ENCODE results near the gene NOM1. TPM values are rescaled to one million over a fixed set of nuclear protein-coding genes. Genes with fewer than 3 reads are reported as not detected.

The NOM1 gene
- total RNA-seq, 1 donor from 2014 or later: 47.2 TPM

- Mint-ChIP-seq H3K27ac (no peak overlapping the region), H3K27me3 (ENCODE audit: low read depth) (peaks cover 77% of the 10 kb centered on the region), H3K4me1 (ENCODE audit: low read depth) (peaks cover 16% of the 10 kb centered on the region), H3K9me3 (no peaks in the 10 kb centered on the region), H3K36me3 (ENCODE audit: low read depth) (no peaks in the 10 kb centered on the region), H3K4me3 (ENCODE audit: low read depth) (no peak overlapping the region)
- intact Hi-C loops (cut with micrococcal nuclease): loop anchor here (5.0 kb wide), 1 partner anchor 1481 kb away; no protein-coding TSS in a partner anchor
- DNase-seq (ENCODE audit: low spot score): no peak
These were observed 63.6 kb downstream of the NOM1 start for GRCh38 chr7:157013101-157013500.

DNA sequence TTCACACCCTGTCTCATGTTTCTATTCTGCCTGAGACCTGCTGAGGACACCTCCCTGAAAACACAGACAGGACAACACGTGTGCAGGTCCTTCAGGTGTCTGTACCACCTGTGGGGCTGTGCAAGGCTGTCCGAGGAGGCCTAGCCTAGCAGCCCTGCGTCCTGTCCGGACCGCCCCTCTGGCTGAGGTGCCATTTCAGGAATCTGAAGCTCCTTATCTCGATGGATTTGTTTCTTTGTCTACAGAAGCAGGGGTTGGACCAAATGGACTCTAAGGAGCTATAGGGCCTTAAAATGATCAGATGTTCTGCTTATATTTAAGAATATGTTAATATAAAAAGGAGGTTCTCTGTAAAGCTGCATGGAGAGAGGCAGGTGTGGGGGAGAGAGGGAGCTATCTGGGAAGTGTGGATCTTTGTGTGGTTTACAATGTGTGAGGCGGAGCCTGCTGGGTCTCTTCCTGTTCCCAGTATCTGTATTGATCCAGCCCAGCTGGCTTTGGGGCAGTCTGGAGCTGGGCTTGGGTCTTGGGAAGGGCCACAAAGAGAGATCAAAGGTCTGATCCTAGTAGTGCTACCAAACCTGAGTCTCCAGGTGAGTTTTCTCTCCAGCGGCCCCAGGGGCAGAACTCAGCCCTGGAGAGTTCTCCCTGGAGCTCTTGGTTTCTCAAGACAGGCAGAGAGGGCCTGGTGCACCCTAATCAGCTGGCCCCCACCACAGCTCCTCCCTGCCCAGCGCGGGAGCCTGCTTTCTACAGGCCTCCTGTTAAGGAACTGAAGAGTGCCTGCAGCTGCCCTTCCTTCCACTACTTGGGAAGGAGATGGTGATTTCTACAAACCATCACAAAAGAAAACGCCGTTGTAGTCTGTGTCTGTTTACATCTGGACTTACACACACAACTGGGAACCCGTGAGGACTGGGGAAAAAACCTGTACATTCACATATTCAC is 64.4 kb downstream of the NOM1 start:
- H3K27ac Mint-ChIP-seq: no peak overlapping the region
- H3K4me1 Mint-ChIP-seq (ENCODE audit: low read depth): peaks cover 16% of the 10 kb centered on the region
- peaks cover 76% of the 10 kb centered on the region for H3K27me3 Mint-ChIP-seq (ENCODE audit: low read depth)
- intact Hi-C loops (cut with micrococcal nuclease): loop anchor here (5.0 kb wide), 1 partner anchor 1482 kb away; no protein-coding TSS in a partner anchor
- H3K36me3 Mint-ChIP-seq (ENCODE audit: low read depth): no peaks in the 10 kb centered on the region
- DNase-seq (ENCODE audit: low spot score): no peak
- no peaks in the 10 kb centered on the region for H3K9me3 Mint-ChIP-seq
- no peak overlapping the region for H3K4me3 Mint-ChIP-seq (ENCODE audit: low read depth)

- intact Hi-C loops (cut with micrococcal nuclease): loop anchor here (5.0 kb wide), 2 partner anchors 1483 to 1558 kb away; partner anchors contain the start of gene EN2
- H3K4me1 Mint-ChIP-seq (ENCODE audit: low read depth): peaks cover 18% of the 10 kb centered on the region
These were observed 65.4 kb downstream of the NOM1 start for GRCh38 chr7:157014635-157015555.

GRCh38 chr7:157016024-157016351 is 66.5 kb downstream of the NOM1 start:
- peaks cover 18% of the 10 kb centered on the region for H3K4me1 Mint-ChIP-seq (ENCODE audit: low read depth)
- intact Hi-C loops (cut with micrococcal nuclease): loop anchor here (5.0 kb wide), 1 partner anchor 1559 kb away; the partner anchor contains the start of gene EN2
- H3K4me3 Mint-ChIP-seq (ENCODE audit: low read depth): no peak overlapping the region
- peaks cover 84% of the 10 kb centered on the region for H3K27me3 Mint-ChIP-seq (ENCODE audit: low read depth)
- no peaks in the 10 kb centered on the region for H3K36me3 Mint-ChIP-seq (ENCODE audit: low read depth)
- no peaks in the 10 kb centered on the region for H3K9me3 Mint-ChIP-seq
- no peak for DNase-seq (ENCODE audit: low spot score)
- no peak overlapping the region for H3K27ac Mint-ChIP-seq

More at GRCh38 chr7:157014635-157015555, 65.4 kb downstream of the NOM1 start:
- Mint-ChIP-seq H3K27ac (no peak overlapping the region), H3K4me3 (ENCODE audit: low read depth) (no peak overlapping the region), H3K9me3 (no peaks in the 10 kb centered on the region), H3K36me3 (ENCODE audit: low read depth) (no peaks in the 10 kb centered on the region), H3K27me3 (ENCODE audit: low read depth) (peaks cover 78% of the 10 kb centered on the region)
- no peak for DNase-seq (ENCODE audit: low spot score)

DNA sequence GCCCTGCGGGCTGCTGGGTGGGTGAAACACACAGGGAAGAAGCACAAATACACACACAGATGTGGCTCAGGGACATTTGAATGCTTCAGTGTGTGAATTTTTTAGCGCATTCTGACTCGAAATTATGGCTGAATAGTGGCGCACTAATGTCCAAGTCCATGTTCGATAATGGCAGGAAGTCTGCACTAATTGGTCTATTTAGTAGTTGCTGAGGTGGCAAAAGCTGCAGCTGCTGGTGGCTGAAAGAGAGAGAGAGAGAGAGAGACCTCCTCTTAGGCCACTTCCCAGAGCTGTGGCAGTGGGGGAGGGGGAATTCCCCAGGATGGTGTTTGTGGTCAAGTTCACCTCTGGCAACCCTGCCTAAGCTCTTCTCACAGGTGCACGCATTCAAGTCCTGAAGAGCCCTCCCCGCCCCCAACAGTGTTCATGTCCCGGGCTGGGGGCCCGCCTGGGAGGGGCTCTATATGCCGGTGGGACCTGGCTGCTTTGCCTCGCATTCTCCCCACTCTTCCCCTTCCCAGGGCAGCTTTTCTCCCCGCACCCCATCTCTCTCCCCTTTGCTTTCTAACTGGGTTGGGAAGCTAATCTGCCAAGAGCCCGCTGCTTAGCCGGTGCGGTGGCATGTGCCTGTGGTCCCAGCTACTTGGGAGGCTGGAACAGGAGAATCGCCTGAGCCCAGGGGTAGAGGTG is 67.0 kb downstream of the NOM1 start:
- H3K4me1 Mint-ChIP-seq (ENCODE audit: low read depth): peaks cover 17% of the 10 kb centered on the region
- no peak for DNase-seq (ENCODE audit: low spot score)
- H3K4me3 Mint-ChIP-seq (ENCODE audit: low read depth): no peak overlapping the region
- H3K9me3 Mint-ChIP-seq: no peaks in the 10 kb centered on the region
- intact Hi-C loops (cut with micrococcal nuclease): loop anchor here (5.0 kb wide), 1 partner anchor 1559 kb away; the partner anchor contains the start of gene EN2
- H3K27ac Mint-ChIP-seq: no peak overlapping the region
- peaks cover 80% of the 10 kb centered on the region for H3K27me3 Mint-ChIP-seq (ENCODE audit: low read depth)
- H3K36me3 Mint-ChIP-seq (ENCODE audit: low read depth): no peaks in the 10 kb centered on the region

GRCh38 chr7:157017149-157017548 is 67.6 kb downstream of the NOM1 start:
- Mint-ChIP-seq H3K4me3 (ENCODE audit: low read depth) (no peak overlapping the region), H3K9me3 (no peaks in the 10 kb centered on the region), H3K27me3 (ENCODE audit: low read depth) (peaks cover 78% of the 10 kb centered on the region), H3K36me3 (ENCODE audit: low read depth) (no peaks in the 10 kb centered on the region), H3K4me1 (ENCODE audit: low read depth) (peaks cover 12% of the 10 kb centered on the region), H3K27ac (no peak overlapping the region)
- intact Hi-C loops (cut with micrococcal nuclease): loop anchor here (5.0 kb wide), 1 partner anchor 1560 kb away; the partner anchor contains the start of gene EN2
- no peak for DNase-seq (ENCODE audit: low spot score)

DNA sequence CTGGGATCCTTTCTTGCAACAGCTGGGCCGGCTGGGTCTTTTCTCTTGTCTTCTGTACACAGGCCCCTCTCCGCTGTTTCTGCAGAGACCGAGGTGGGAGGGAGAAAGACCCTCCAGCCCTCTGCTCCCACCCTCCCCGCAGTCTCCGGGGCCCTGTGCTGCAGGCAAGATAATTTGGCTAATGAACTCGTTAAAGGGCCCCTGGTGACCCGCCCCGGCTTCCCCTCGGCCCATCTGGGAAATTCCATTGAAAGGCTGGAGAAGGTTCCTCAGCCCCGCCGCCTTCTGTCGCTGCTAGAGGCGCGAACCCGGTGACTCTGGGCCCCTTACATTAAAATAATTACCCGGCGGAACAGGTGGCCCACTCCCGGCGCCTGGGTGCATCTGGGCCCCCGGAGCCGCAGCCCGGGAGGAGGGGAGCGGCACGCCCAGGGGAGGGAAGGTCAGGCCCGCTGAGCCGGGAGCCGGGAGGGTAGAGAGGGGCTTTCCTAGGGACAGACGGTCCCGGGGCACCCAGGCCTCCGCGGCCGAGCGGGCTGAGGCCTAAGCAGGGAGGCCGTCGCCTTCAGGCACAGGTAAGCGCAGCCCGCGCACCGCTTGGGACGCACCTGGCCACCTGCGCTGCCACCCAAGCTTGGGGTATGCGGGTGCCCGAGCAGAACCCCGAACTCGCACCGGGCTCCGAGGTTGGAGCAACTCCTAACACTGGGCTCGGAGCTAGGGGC is 68.3 kb downstream of the NOM1 start:
- no peaks in the 10 kb centered on the region for H3K36me3 Mint-ChIP-seq (ENCODE audit: low read depth)
- H3K27me3 Mint-ChIP-seq (ENCODE audit: low read depth): peaks cover 78% of the 10 kb centered on the region
- H3K4me3 Mint-ChIP-seq (ENCODE audit: low read depth): no peak overlapping the region
- DNase-seq (ENCODE audit: low spot score): no peak
- intact Hi-C loops (cut with micrococcal nuclease): loop anchor here (5.0 kb wide), 1 partner anchor 1560 kb away; the partner anchor contains the start of gene EN2
- H3K9me3 Mint-ChIP-seq: no peaks in the 10 kb centered on the region
- peaks cover 12% of the 10 kb centered on the region for H3K4me1 Mint-ChIP-seq (ENCODE audit: low read depth)
- no peak overlapping the region for H3K27ac Mint-ChIP-seq

- H3K4me1 Mint-ChIP-seq (ENCODE audit: low read depth): peaks cover 12% of the 10 kb centered on the region
- peak overlapping the region; percentile 17 for H3K4me3 Mint-ChIP-seq (ENCODE audit: low read depth)
- peaks cover 78% of the 10 kb centered on the region for H3K27me3 Mint-ChIP-seq (ENCODE audit: low read depth)
- H3K9me3 Mint-ChIP-seq: no peaks in the 10 kb centered on the region
- no peak for DNase-seq (ENCODE audit: low spot score)
- H3K36me3 Mint-ChIP-seq (ENCODE audit: low read depth): no peaks in the 10 kb centered on the region
- H3K27ac Mint-ChIP-seq: no peak overlapping the region
- intact Hi-C loops (cut with micrococcal nuclease): loop anchor here (5.0 kb wide), 1 partner anchor 1561 kb away; the partner anchor contains the start of gene EN2
These were observed 69.0 kb downstream of the NOM1 start for GRCh38 chr7:157018328-157018996.

- peaks cover 76% of the 10 kb centered on the region for H3K27me3 Mint-ChIP-seq (ENCODE audit: low read depth)
- DNase-seq (ENCODE audit: low spot score): no peak
These were observed 69.6 kb downstream of the NOM1 start for GRCh38 chr7:157018997-157019608.

DNA sequence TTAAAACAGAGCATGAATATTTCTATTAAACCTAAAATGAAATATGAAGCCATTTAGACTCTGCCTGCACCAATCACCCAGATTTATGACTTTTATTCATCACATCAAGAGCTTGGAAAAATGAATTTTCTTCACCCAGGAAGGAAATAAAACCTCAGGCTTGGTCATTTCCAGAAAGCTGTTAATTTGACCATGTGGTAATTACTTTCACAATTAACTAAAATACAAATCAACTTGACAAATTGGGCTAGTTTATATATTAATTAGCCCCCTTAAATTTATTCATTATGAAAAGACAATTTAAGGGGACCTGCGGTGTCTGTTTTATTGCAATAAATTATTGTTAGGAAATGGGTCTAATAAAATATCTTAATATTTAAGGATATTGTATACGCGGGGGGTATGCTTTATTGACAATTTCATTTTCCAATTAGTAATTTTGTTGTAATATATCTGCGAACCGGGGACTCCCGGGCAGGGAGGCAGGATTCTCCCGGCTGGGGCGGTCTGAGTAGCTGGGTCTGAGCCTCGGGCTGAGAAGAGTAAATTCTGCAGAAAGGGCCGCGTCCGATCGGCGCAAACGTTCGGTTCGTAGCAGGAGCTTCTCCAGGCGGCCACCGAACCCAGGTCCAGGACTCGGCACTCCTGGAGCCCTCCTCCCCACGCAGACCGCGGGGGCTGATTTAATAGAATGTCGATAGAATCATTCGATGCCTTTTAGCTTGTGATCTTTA is 70.4 kb downstream of the NOM1 start:
- H3K9me3 Mint-ChIP-seq: no peaks in the 10 kb centered on the region
- no peaks in the 10 kb centered on the region for H3K36me3 Mint-ChIP-seq (ENCODE audit: low read depth)
- peaks cover 76% of the 10 kb centered on the region for H3K27me3 Mint-ChIP-seq (ENCODE audit: low read depth)
- no peak for DNase-seq (ENCODE audit: low spot score)
- H3K4me3 Mint-ChIP-seq (ENCODE audit: low read depth): no peak overlapping the region
- H3K4me1 Mint-ChIP-seq (ENCODE audit: low read depth): peaks cover 12% of the 10 kb centered on the region
- H3K27ac Mint-ChIP-seq: no peak overlapping the region
- intact Hi-C loops (cut with micrococcal nuclease): loop anchor here (2.0 to 5.0 kb wide), 2 partner anchors 15 to 1563 kb away; partner anchors contain the start of gene EN2

More at GRCh38 chr7:157018997-157019608, 69.6 kb downstream of the NOM1 start:
- peak overlapping the region; percentile 67 for H3K27ac Mint-ChIP-seq
- peaks cover 12% of the 10 kb centered on the region for H3K4me1 Mint-ChIP-seq (ENCODE audit: low read depth)
- peak overlapping the region; percentile 37 for H3K4me3 Mint-ChIP-seq (ENCODE audit: low read depth)
- intact Hi-C loops (cut with micrococcal nuclease): loop anchor here (5.0 kb wide), 1 partner anchor 1562 kb away; the partner anchor contains the start of gene EN2
- H3K36me3 Mint-ChIP-seq (ENCODE audit: low read depth): no peaks in the 10 kb centered on the region
- no peaks in the 10 kb centered on the region for H3K9me3 Mint-ChIP-seq
